Ascending aorta (tissue), 2 donors: ENCODE data around the gene RAB3GAP1. TPM values are rescaled to one million over a fixed set of nuclear protein-coding genes. Genes with fewer than 3 reads are reported as not detected.

Experiments used
- DNase-seq, 2 donors: peaks; one replicate each; pipeline ENCODE4 v3.0.0-alpha.2; 2019; ENCODE audit warnings: low spot score in 2 of 2
- H3K27ac ChIP-seq, 2 donors: fragments of 200-600 bp; sonication (generic); one replicate each; pipeline ENCODE4 v1.5.1; 2016 to 2017; ENCODE audit warnings: mild to moderate bottlenecking in 1 of 2
- H3K27me3 ChIP-seq: fragments of 200-600 bp; sonication (generic); one replicate; pipeline ENCODE4 v1.5.1; 2017
- H3K36me3 ChIP-seq, 2 donors: fragments of 200-600 bp; sonication (generic); one replicate each; pipeline ENCODE4 v1.5.1; 2016
- H3K4me1 ChIP-seq, 2 donors: fragments of 200-600 bp; sonication (generic); one replicate each; pipeline ENCODE4 v1.5.1; 2016 to 2017; ENCODE audit warnings: mild to moderate bottlenecking in 1 of 2
- H3K4me3 ChIP-seq, 2 donors: fragments of 200-600 bp; sonication (generic); one replicate each; pipeline ENCODE4 v1.5.1; 2016 to 2017; ENCODE audit warnings: mild to moderate bottlenecking in 1 of 2
- H3K9me3 ChIP-seq, 2 donors: fragments of 200-600 bp; sonication (generic); one replicate each; pipeline ENCODE4 v1.5.1; 2016
- intact Hi-C: fragments of 100-400 bp; cut with DNase I; formaldehyde crosslinking; loops from one replicate; pipeline ENCODE4 v1.15.1; 2023
- total RNA-seq: library from RNA; depleted of rRNA; stranded (reverse); fragments of >200 nt; gene quantifications from one replicate; pipeline ENCODE4 v1.1.0, GENCODE V29; 2016
- TF ChIP-seq, protein P1 (sequence below), 3 experiments: fragments of 200-600 bp in 2 of 3; fragments of 450-650 bp in 1 of 3; sonication (generic) in 2 of 3; IDR thresholded peaks; one replicate each; pipeline ENCODE4 v1.5.1; 2016 to 2019; ENCODE audit warnings: antibody characterized with exemption in 3 of 3, mild to moderate bottlenecking in 1 of 3, moderate library complexity in 1 of 3

Gene RAB3GAP1
- total RNA-seq, 1 donor from 2014 or later = 14.8 TPM

DNA sequence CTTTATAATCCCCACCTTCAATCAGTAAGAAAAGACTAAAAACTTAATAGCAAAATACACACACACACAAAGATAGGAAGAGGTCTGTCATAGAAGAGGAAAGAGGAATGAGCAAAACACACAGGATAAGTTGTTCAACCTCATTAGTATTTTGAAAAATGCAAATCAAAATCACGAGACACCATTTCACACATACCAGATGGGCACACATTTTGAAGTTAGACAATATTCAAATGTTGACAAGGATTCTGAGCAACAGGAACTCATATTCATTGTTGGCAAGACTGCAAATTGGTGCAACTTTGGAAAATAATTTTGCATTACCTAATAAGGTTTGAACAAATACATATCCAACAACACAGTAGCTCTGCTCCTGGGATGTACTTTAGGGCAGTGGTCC lies 127.6 kb downstream of the RAB3GAP1 start:
- Histone ChIP-seq H3K4me3 (no peak overlapping the region), H3K27ac (no peak overlapping the region), H3K9me3 (no peaks in the 10 kb centered on the region), H3K4me1 (no peaks in the 10 kb centered on the region), H3K27me3 (no peaks in the 10 kb centered on the region), H3K36me3 (peaks cover 3 to 23% of the 10 kb centered on the region in 2 donors)
- intact Hi-C loops = no loop called here
- TF ChIP-seq, protein P1, sequence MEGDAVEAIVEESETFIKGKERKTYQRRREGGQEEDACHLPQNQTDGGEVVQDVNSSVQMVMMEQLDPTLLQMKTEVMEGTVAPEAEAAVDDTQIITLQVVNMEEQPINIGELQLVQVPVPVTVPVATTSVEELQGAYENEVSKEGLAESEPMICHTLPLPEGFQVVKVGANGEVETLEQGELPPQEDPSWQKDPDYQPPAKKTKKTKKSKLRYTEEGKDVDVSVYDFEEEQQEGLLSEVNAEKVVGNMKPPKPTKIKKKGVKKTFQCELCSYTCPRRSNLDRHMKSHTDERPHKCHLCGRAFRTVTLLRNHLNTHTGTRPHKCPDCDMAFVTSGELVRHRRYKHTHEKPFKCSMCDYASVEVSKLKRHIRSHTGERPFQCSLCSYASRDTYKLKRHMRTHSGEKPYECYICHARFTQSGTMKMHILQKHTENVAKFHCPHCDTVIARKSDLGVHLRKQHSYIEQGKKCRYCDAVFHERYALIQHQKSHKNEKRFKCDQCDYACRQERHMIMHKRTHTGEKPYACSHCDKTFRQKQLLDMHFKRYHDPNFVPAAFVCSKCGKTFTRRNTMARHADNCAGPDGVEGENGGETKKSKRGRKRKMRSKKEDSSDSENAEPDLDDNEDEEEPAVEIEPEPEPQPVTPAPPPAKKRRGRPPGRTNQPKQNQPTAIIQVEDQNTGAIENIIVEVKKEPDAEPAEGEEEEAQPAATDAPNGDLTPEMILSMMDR (IDR thresholded peaks at IDR 0.05) = no peak
- no peak for DNase-seq

DNA sequence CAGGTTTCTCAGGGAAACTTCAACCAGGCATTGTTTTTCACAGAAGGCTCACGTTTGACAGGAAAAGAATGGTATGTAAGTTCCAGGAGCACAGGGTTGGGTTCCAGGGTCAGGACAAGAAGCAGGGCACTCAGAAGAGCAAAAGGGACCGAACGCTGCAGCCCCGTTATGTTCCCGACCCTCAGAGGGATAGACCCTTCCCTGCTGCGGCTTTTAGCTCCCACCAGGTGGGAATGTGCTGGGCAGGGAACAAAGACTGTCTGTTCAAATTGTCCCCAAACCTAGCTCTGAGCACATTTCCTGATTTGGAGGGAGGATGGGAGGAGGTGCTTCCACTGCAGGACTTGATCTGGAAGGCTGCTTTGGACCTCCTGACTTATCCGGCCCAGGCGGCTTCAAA lies 130.1 kb downstream of the RAB3GAP1 start:
- H3K27me3 ChIP-seq = no peaks in the 10 kb centered on the region

DNA sequence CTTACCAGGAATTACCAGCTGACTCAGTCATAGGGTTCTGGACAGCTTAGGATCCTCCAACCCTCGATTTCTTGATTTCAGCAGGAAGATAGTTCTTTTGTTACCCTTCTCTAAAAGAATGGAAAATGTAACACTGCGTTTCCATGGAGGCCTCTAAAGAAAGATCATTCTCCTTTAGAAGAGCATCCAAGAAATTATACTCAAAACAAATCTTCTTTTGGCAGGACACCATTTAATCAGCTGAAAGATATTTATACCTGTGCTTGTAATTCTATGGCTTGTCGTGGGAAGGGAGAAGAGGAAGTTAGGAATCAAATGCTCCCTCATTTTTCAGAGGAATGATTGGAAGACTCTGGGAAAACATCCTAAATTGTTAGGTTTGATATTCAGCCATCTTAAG lies 130.5 kb downstream of the RAB3GAP1 start:
- Histone ChIP-seq H3K4me1 (no peaks in the 10 kb centered on the region), H3K9me3 (no peaks in the 10 kb centered on the region), H3K4me3 (no peak overlapping the region), H3K36me3 (peaks cover 0 to 6% of the 10 kb centered on the region in 2 donors), H3K27ac (no peak overlapping the region), H3K27me3 (no peaks in the 10 kb centered on the region)
- intact Hi-C loops = no loop called here
- TF ChIP-seq, protein P1 (IDR thresholded peaks at IDR 0.05) = no peak
- DNase-seq = no peak

More for the DNA sequence above, 130.1 kb downstream of the RAB3GAP1 start:
- Histone ChIP-seq H3K4me1 (no peaks in the 10 kb centered on the region), H3K27ac (no peak overlapping the region), H3K4me3 (no peak overlapping the region), H3K36me3 (peaks cover 0 to 10% of the 10 kb centered on the region in 2 donors), H3K9me3 (no peaks in the 10 kb centered on the region)
- intact Hi-C loops = no loop called here
- DNase-seq = no peak
- TF ChIP-seq, protein P1 (IDR thresholded peaks at IDR 0.05) = no peak

DNA sequence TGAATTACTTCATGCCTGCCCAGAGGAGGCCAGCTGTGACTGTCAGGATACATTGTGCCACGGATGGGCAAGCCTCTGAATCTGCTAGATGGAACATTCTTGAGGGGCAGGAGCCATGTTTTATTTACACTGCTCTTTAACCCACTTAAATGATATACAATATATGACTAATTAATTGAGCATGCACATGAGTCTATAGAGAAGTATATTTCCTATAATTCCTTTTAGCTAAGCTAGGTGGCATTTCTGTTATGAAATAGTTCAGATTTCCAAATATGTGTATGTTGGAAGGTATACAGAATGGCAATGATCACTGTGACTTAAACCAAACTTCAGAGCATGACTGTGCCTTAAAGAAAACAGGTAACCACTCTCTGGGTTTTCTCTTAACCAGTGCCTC lies 131.7 kb downstream of the RAB3GAP1 start:
- Histone ChIP-seq H3K27ac (no peak overlapping the region), H3K27me3 (no peaks in the 10 kb centered on the region), H3K9me3 (peaks cover 0 to 8% of the 10 kb centered on the region in 2 donors), H3K4me3 (no peak overlapping the region), H3K4me1 (no peaks in the 10 kb centered on the region), H3K36me3 (no peaks in the 10 kb centered on the region)
- intact Hi-C loops = no loop called here
- TF ChIP-seq, protein P1 (IDR thresholded peaks at IDR 0.05) = no peak
- no peak for DNase-seq

DNA sequence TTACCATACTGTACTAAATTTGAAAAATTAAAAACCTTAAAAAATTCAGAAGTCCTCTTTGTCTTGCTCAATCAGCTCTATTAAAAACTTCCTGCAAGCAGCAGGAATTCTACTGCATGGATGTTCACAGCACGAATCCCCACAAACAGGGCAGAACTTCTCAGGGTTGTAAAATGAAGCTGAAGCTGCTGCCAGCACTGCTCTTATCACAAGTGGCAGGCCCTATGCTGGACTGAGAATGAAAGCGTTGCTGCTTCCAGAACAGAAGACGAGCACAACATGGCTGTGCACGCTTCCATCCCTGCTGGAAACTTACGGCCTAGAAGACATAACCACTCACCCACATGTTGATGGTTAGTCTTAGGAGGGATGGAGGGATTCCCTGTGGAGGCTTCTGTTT lies 134.0 kb downstream of the RAB3GAP1 start:
- H3K27ac ChIP-seq = no peak overlapping the region
- intact Hi-C loops = no loop called here
- H3K36me3 ChIP-seq = no peaks in the 10 kb centered on the region
- no peak overlapping the region for H3K4me3 ChIP-seq
- DNase-seq = no peak
- no peaks in the 10 kb centered on the region for H3K4me1 ChIP-seq
- TF ChIP-seq, protein P1 (IDR thresholded peaks at IDR 0.05) = no peak
- peaks cover 1 to 20% of the 10 kb centered on the region in 2 donors for H3K9me3 ChIP-seq
- no peaks in the 10 kb centered on the region for H3K27me3 ChIP-seq

DNA sequence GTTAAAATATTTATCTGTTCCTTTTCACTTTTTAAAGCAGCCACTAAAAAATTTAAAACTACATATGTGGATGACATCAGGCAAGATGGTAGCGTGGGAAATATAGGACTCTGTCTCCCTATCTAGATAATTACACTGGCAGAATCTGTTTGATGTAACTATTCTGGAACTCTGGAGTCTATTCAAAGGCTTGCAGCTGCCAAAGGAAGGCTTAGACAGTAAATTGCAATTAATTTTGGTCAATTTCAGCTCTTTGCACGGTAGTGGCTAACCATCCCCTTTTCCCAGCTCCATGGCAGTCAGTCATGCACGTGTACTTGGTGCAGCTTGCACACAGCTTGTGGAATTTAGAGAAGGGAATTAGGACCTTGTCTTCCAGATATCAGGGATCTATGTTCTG lies 135.2 kb downstream of the RAB3GAP1 start:
- H3K4me1 ChIP-seq = no peaks in the 10 kb centered on the region
- no peaks in the 10 kb centered on the region for H3K36me3 ChIP-seq
- peaks cover 7 to 20% of the 10 kb centered on the region in 2 donors for H3K9me3 ChIP-seq
- H3K4me3 ChIP-seq = no peak overlapping the region
- TF ChIP-seq, protein P1 (IDR thresholded peaks at IDR 0.05) = no peak
- no peak overlapping the region for H3K27ac ChIP-seq
- H3K27me3 ChIP-seq = no peaks in the 10 kb centered on the region
- intact Hi-C loops = no loop called here
- no peak for DNase-seq
